Stimulated activated CD8-positive, alpha-beta memory T cell treated with anti-CD3 and anti-CD28 coated beads, Interleukin-2, amount 100 ng/mL, for 1 hour (primary cell): ENCODE results near the gene CYS1.
"Not testable (repeated sequence)": the region's sequence is repeated elsewhere in the genome, so short reads cannot be mapped to it uniquely, and the experiment has no call there.

Source experiments
- DNase-seq, 2 donors: peaks; one replicate each; pipeline ENCODE4 v3.0.0-alpha.2; 2020; ENCODE audit warnings: low read depth in 2 of 2

CYS1 gene

DNA sequence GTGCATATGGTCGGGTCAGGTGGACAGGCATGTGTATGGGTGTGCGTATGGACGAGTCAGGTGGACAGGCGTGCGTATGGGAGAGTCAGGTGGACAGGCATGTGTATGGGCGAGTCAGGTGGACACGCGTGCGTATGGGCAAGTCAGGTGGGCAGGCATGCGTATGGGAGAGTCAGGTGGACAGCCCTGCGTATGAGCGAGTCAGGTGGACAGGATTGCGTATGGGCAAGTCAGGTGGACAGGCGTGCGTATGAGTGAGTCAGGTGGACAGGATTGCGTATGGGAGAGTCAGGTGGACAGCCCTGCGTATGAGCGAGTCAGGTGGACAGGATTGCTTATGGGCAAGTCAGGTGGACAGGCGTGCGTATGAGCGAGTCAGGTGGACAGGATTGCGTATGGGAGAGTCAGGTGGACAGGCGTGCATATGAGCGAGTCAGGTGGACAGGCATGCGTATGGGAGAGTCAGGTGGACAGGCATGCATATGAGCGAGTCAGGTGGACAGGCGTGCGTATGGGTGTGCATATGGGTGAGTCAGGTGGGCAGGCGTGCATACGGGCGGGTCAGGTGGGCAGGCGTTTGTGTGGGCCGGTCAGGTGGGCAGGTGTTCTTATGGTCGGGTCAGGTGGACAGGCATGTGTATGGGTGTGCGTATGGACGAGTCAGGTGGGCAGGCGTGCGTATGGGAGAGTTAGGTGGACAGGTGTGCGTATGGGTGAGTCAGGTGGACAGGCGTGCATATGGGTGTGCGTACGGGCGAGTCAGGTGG is 66.4 kb downstream of the CYS1 start:
- DNase-seq, result not testable (repeated sequence)

DNA sequence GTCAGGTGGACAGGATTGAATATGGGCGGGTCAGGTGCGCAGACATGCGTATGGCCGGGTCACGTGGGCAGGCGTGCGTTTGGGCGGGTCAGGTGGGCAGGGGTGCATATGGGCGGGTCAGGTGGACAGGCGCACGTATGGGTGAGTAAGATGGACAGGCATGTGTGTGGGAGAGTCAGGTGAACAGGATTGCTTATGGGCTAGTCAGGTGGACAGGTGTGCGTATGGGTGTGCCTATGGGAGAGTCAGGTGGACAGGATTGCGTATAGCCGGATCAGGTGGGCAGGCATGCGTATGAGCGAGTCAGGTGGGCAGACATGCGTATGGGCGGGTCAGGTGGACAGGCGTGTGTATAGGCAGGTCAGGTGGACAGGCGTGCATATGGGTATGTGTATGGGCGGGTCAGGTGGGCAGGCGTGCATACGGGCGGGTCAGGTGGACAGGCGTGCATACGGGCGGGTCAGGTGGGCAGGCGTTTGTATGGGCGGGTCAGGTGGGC is 67.2 kb downstream of the CYS1 start:
- no peak for DNase-seq

DNA sequence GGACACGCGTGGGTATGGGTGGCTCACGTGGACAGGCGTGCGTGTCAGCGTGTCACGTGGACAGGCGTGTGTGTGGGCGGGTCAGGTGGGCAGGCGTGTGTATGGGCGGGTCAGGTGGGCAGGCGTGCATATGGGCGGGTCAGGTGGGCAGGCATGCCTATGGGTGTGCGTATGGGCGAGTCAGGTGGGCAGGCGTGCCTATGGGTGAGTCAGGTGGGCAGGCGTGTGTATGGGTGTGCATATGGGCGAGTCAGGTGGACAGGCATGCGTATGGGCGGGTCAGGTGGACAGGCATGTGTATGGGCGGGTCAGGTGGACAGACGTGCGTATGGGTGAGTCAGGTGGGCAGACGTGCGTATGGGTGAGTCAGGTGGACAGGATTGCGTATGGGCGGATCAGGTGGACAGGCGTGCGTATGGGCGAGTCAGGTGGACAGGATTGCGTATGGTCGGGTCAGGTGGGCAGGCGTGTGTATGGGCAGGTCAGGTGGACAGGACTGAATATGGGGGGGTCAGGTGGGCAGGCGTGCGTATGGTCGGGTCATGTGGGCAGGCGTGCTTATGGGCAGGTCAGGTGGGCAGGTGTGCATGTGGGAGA is 67.7 kb downstream of the CYS1 start:
- not testable (repeated sequence) for DNase-seq

DNA sequence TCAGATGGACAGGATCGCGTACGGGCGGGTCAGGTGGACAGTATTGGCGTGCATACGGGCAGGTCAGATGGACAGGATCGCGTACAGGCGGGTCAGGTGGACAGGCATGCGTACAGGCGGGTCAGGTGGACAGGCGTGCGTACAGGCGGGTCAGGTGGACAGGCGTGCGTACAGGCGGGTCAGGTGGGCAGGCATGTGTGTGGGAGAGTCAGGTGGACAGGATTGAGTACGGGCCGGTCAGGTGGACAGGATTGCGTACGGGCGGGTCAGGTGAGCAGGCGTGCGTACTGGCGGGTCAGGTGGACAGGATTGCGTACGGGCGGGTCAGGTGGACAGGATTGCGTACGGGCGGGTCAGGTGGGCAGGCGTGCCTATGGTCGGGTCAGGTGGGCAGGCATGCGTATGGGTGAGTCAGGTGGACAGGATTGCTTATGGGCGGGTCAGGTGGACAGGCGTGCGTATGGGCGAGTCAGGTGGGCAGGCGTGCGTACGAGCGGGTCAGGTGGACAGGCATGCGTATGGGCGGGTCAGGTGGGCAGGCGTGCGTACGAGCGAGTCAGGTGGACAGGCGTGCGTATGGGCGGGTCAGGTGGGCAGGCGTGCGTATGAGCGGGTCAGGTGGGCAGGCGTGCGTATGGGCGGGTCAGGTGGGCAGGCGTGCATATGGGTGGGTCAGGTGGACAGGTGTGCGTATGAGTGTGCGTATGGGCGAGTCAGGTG is 68.4 kb downstream of the CYS1 start:
- not testable (repeated sequence) for DNase-seq

DNA sequence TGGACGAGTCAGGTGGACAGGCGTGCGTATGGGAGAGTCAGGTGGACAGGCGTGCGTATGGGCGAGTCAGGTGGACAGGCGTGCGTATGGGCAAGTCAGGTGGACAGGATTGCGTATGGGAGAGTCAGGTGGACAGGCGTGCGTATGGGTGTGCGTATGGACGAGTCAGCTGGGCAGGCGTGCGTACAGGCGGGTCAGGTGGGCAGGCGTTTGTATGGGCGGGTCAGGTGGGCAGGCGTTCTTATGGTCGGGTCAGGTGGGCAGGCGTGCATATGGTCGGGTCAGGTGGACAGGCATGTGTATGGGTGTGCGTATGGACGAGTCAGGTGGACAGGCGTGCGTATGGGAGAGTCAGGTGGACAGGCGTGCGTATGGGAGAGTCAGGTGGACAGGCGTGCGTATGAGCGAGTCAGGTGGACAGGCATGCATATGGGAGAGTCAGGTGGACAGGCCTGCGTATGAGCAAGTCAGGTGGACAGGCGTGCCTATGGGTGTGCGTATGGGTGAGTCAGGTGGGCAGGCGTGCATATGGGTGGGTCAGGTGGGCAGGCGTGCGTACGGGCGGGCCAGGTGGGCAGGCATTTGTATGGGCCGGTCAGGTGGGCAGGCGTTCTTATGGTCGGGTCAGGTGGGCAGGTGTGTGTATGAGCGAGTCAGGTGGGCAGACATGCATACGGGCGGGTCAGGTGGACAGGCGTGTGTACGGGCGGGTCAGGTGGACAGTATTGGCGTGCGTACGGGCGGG is 69.2 kb downstream of the CYS1 start:
- not testable (repeated sequence) for DNase-seq

DNA sequence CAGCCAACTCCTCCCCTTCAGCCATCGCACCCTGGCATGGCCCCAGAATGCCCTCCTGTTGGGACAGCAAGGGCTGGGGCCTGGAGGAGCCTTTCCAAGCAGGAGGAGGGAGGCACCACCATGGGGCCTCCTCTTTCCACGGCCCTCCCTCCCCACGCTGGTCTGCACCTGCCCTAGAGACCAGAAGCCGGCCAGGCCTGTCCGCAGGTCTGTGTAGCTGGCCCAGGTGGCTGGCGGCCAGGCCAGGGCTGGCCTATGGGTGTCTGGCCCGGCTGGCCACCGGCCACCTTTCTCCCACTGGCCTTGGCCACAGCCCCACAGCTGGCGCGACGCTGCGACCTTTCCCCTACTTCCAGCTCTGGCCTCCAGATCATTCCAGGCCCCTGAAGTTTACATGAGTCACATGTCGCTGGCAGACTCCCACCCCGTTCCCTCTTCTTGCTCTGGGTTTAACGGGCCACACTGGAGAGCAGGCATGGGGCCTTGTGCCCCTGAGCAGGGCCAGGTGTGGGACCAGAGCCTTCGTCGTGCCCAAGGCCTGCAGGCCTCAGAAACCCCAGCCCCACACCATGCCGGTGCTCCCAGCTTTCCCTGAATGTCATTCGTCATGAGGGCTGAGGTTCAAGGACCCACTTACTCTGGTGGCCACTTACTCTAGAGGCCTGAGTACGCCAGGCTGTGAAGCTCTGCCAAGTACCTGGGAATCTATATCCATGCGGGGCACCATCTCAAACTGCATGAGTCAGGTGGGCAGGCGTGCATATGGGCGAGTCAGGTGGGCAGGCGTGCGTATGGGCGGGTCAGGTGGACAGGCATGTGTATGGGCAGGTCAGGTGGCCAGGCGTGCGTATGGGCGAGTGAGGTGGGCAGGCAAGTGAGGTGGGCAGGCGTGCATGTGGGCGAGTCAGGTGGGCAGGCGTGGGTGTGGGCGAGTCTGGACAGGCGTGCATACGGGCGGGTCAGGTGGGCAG is 70.1 kb downstream of the CYS1 start:
- no peak for DNase-seq

DNA sequence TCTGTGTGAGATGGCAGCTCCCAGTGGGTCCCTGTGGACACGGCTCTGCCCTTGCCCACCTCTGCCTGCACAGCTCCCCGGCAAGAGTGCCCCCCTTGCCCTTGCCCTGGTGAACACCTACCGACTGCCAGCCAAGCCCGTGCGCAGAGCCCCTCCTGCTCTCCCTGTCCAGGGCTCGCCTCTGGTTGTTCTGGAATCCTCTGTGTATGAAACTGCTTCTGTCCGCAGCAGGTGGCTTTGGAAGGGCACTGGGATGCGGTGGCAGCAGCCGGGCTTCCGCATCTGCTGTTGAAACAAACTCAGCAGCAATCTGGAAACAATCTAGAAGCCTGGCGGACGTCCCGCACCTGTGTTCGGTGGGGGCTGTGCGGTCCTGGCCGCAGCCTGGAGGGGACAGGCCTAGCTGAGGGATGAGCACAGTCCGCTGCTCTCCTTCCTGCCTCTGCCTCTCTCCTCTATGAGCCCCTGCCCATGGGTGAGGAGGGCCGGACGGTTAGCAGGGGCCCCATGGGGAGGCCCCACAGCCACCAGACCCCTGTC is 70.9 kb downstream of the CYS1 start:
- DNase-seq, result no peak

DNA sequence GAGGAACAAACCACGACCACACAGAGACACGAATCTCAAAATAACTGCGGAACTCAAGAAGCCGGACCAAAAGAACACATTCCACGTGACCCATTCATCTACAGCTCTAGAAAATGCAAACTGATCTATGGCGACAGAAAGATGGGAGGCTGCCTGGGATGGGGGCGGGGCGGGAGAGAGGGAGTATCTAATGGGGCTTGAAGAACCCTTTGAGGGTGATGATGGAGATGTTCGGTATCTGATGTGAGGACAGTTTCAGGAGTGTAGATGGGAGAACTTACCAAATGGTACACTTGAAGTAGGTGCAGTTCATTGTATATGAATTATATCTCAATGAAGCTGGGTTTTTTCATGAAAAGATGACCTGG is 71.4 kb downstream of the CYS1 start:
- DNase-seq, result no peak

DNA sequence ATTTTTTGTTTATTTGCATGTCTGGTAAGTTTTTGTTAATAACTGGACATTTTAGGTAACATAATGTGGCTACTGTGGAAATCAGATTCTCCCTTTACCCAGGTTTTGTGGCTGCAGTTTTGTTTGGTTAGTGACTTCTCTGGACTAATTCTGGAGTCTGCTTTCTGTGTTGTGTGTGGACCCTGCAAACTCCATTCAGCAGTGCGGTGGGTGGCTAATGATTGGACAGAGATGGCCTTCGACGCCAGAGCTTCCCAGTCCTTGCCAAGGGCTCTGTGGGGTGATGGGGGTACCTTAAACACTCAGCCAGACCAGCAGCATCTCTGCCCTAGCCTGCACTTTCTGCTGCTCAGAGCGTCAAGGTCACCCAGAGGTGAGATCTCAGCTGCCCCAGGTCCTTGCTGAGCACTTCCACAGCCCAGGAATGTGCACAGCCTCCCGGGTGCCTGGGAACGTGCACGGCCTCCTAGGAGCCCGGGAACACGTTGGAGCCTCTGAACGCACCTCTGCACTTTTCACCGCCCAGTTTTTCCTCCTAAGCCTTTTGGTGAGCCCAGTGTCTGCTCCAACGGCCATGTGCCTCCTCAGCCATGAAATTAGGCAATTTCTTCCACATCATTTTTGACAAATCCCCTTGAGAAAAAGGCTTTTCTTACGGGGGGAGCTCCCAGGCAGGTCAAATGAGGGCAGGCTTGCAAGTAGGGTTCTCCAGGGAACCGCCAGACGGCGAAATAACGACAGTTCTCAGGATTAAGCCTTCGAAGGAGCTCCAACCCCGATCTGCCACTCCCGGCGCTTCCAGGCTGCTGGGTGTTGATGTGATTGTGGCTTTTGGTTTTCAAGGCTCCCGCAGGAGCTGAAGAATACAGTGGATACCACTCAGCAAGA is 72.0 kb downstream of the CYS1 start:
- DNase-seq, result no peak

DNA sequence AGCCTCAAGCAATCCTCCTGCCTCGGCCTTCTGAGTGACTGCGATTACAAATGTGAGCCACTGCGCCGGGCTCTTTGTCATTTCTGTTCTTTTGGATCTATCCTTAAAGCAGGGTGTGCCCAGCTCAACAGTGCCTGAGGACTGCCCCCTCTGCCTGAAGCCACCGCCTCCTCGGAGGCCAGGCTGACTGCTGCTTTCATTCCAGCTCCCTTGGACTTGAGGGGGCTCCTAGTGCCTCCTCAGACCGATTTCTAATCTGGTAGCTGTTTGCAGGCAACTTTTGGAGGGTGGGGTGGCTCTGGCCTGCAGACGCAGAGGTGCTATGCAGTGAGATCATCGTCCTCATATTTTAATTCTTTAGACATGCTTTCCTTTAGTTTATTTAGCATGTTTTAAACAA is 72.8 kb downstream of the CYS1 start:
- DNase-seq, result no peak
